ENCODE results near the gene ATP9A.

The ATP9A gene

GRCh38 chr20:51667002-51667408 is 101.2 kb downstream of the ATP9A start:
- TF ChIP-seq, protein P1, sequence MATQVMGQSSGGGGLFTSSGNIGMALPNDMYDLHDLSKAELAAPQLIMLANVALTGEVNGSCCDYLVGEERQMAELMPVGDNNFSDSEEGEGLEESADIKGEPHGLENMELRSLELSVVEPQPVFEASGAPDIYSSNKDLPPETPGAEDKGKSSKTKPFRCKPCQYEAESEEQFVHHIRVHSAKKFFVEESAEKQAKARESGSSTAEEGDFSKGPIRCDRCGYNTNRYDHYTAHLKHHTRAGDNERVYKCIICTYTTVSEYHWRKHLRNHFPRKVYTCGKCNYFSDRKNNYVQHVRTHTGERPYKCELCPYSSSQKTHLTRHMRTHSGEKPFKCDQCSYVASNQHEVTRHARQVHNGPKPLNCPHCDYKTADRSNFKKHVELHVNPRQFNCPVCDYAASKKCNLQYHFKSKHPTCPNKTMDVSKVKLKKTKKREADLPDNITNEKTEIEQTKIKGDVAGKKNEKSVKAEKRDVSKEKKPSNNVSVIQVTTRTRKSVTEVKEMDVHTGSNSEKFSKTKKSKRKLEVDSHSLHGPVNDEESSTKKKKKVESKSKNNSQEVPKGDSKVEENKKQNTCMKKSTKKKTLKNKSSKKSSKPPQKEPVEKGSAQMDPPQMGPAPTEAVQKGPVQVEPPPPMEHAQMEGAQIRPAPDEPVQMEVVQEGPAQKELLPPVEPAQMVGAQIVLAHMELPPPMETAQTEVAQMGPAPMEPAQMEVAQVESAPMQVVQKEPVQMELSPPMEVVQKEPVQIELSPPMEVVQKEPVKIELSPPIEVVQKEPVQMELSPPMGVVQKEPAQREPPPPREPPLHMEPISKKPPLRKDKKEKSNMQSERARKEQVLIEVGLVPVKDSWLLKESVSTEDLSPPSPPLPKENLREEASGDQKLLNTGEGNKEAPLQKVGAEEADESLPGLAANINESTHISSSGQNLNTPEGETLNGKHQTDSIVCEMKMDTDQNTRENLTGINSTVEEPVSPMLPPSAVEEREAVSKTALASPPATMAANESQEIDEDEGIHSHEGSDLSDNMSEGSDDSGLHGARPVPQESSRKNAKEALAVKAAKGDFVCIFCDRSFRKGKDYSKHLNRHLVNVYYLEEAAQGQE (IDR thresholded peaks at IDR 0.05; ENCODE audit: insufficient read depth in 1 of 2, low read depth in 2 of 2, low read length in 2 of 2), result no peak
- TF ChIP-seq FOXP2 (optimal IDR thresholded peaks at IDR 0.05; ENCODE audit: borderline replicate concordance, extremely low read depth, extremely low read length, insufficient read depth), result no peak
- no peak for TF ChIP-seq POLR2AphosphoS5 (IDR thresholded peaks at IDR 0.05; ENCODE audit: low read depth, low read length)
- TF ChIP-seq TAF1 (IDR thresholded peaks at IDR 0.05; ENCODE audit: borderline replicate concordance, insufficient read depth, low read length), result no peak
- TF ChIP-seq SIN3A (IDR thresholded peaks at IDR 0.05; ENCODE audit: borderline replicate concordance, insufficient read depth, low read length), result no peak

- TF ChIP-seq SIN3A (IDR thresholded peaks at IDR 0.05; ENCODE audit: borderline replicate concordance, insufficient read depth, low read length) (no peak), TAF1 (IDR thresholded peaks at IDR 0.05; ENCODE audit: borderline replicate concordance, insufficient read depth, low read length) (no peak), POLR2AphosphoS5 (IDR thresholded peaks at IDR 0.05; ENCODE audit: low read depth, low read length) (no peak), FOXP2 (optimal IDR thresholded peaks at IDR 0.05; ENCODE audit: borderline replicate concordance, extremely low read depth, extremely low read length, insufficient read depth) (no peak)
- TF ChIP-seq, protein P1 (IDR thresholded peaks at IDR 0.05; ENCODE audit: insufficient read depth in 1 of 2, low read depth in 2 of 2, low read length in 2 of 2), result no peak
Measured at GRCh38 chr20:51666126-51666525, 102.1 kb downstream of the ATP9A start.

GRCh38 chr20:51665543-51666118 is 102.6 kb downstream of the ATP9A start:
- TF ChIP-seq, protein P1 (IDR thresholded peaks at IDR 0.05; ENCODE audit: insufficient read depth in 1 of 2, low read depth in 2 of 2, low read length in 2 of 2), result no peak
- TF ChIP-seq FOXP2 (optimal IDR thresholded peaks at IDR 0.05; ENCODE audit: borderline replicate concordance, extremely low read depth, extremely low read length, insufficient read depth) (no peak), POLR2AphosphoS5 (IDR thresholded peaks at IDR 0.05; ENCODE audit: low read depth, low read length) (no peak), SIN3A (IDR thresholded peaks at IDR 0.05; ENCODE audit: borderline replicate concordance, insufficient read depth, low read length) (no peak), TAF1 (IDR thresholded peaks at IDR 0.05; ENCODE audit: borderline replicate concordance, insufficient read depth, low read length) (no peak)

DNA sequence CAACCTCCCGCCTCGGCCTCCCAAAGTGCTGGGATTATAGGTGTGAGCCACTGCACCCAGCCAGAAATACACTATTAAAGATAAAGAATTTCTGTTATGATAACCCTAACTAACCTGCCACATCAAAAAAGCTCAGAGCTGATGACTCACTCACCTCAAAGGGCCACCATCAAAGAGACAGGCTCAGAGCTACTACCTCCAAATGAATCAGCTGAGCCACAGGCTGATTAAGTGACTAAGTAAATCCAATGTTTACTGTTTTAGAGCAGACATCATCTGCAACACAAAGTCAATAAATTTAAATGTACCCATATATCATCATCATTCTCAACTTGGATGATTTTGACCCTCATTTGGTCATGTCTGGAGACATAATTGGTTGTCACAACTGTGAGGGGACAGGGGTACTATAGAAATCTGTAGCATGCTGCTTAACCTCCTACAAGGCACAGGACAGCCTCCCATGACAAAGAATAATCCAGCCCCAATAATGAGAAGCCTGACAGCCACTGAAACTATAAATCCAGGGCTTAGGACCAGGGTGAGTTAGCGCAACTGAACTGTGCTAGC is 106.5 kb downstream of the ATP9A start:
- TF ChIP-seq POLR2AphosphoS5 (IDR thresholded peaks at IDR 0.05; ENCODE audit: low read depth, low read length) (no peak), SIN3A (IDR thresholded peaks at IDR 0.05; ENCODE audit: borderline replicate concordance, insufficient read depth, low read length) (no peak), FOXP2 (optimal IDR thresholded peaks at IDR 0.05; ENCODE audit: borderline replicate concordance, extremely low read depth, extremely low read length, insufficient read depth) (no peak), TAF1 (IDR thresholded peaks at IDR 0.05; ENCODE audit: borderline replicate concordance, insufficient read depth, low read length) (no peak)
- TF ChIP-seq, protein P1 (IDR thresholded peaks at IDR 0.05; ENCODE audit: insufficient read depth in 1 of 2, low read depth in 2 of 2, low read length in 2 of 2), result no peak

Measured in PFSK-1 (cell line).